ENCODE results near the gene EHD4.

GRCh38 chr15:42020713-42021273 lies 48.4 kb upstream of the EHD4 start, which contains the start of gene PLA2G4E:
- TF ChIP-seq CTCF (IDR thresholded peaks at IDR 0.05; ENCODE audit: low read depth, low read length), result no peak
- no peak for TF ChIP-seq EZH2phosphoT487 (IDR thresholded peaks at IDR 0.05; ENCODE audit: low read depth)
